ENCODE results near the gene GAL3ST1. TPM values are rescaled to one million over a fixed set of nuclear protein-coding genes. Genes with fewer than 3 reads are reported as not detected.

The GAL3ST1 gene
- total and polyA plus RNA-seq, 2 of the 8 experiments (the other 6 are each of a cell fraction or from before 2014, with no cell fraction given): 11.0 to 32.5 TPM

DNA sequence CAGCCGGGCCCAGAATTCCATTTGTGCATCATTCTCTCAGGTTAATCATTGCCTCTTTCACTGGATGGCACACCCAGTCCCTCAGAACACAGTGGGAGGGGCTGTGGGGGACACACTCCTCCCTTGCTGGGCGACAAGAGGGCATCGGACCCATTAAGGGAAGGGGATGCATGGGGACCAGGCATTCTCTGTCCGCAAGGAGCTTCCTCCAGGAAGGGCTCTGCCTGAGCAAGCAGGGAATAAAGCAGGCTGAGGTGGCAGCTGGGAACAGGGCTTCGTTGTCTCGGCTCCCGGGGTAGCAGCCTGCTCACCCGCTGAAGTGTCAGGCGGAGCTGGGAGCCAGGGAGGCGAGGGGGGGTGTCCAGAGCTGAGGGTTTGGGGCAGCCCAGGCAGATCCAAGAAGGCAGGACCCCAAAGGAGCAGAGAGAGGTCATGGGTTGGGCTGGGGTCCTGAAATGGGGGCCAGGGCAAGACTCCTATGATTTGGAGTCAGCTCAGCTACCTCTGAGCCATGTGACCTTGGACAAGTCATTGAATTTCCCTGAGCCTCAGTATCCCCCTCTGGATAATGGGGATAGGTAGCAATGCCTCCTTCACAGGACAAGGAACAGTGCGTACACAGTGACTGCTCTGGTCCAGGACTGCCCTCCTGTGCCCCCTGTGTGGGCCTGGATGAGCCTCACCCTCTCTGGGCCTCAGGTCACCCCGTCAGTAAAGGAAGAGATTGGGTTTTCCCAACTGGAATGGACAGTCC, 1.4 kb downstream of the GAL3ST1 start:
- 81% methylated on average over 12 of the region's 12 CpGs; no CpG with 5 or more reads in 1 of the 2 experiments for WGBS, 2 experiments (ENCODE audit: extremely low coverage in 1 of 2, insufficient coverage in 1 of 2, insufficient read length in 1 of 2, insufficient replicate concordance in 2 of 2, low coverage in 1 of 2, low lambda C conversion rate in 2 of 2, missing lambda C conversion rate in 1 of 2)
- Histone ChIP-seq H3K23me2 (ENCODE audit: low read depth, low read length) (peaks cover 10% of the 10 kb centered on the region; the same call in 1 of the 2 replicates), H3K9ac (replicated peaks in 1 of 4; ENCODE audit: extremely low read depth in 1 of 4, low read depth in 3 of 4, low read length in 3 of 4) (no peak overlapping the region), H3K4me1 (replicated peaks in 1 of 4; ENCODE audit: control insufficient read depth in 3 of 4, insufficient read depth in 4 of 4, low read length in 3 of 4) (peaks cover 0 to 15% (median 6%) of the 10 kb centered on the region in 4 experiments; a peak in 6 of 7 replicates), H4K8ac (ENCODE audit: extremely low read depth, insufficient read depth, low read length) (no peak overlapping the region), H3K4ac (replicated peaks; ENCODE audit: insufficient read length, low read depth, low read length) (no peak overlapping the region), H3K27me3 (replicated peaks in 1 of 4; ENCODE audit: control insufficient read depth in 3 of 4, extremely low read depth in 1 of 4, insufficient read depth in 3 of 4, low read length in 3 of 4) (no peaks in the 10 kb centered on the region), H3K14ac (ENCODE audit: insufficient read length) (no peak overlapping the region), H4K91ac (replicated peaks; ENCODE audit: insufficient read length, low read length) (no peak overlapping the region), H2AFZ (ENCODE audit: low read length) (no peak overlapping the region), H3K9me3 (ENCODE audit: insufficient read depth in 2 of 2, low read depth in 1 of 2, low read length in 1 of 2) (no peaks in the 10 kb centered on the region), H3K79me1 (ENCODE audit: low read depth, low read length) (peaks cover 3% of the 10 kb centered on the region), H2BK15ac (ENCODE audit: low read length) (0 out of 2 replicates have a peak overlapping the region, but pooled peaks have one; percentile 72), H3K18ac (ENCODE audit: extremely low read depth, low read length) (no peak overlapping the region), H4K20me1 (replicated peaks in 1 of 2; ENCODE audit: control insufficient read depth in 1 of 2, insufficient read depth in 2 of 2, low read length in 2 of 2) (peaks cover 0 to 8% of the 10 kb centered on the region in 2 experiments), H3K27ac (ENCODE audit: low read depth, low read length) (no peak overlapping the region), H2AK5ac (ENCODE audit: low read depth, low read length) (0 out of 2 replicates have a peak overlapping the region, but pooled peaks have one; percentile 53), H2BK12ac (ENCODE audit: low read depth, low read length) (no peak overlapping the region), H3K56ac (replicated peaks; ENCODE audit: insufficient read length, low read depth, low read length) (no peak overlapping the region), H3K4me3 (ENCODE audit: extremely low read depth in 1 of 4, insufficient read depth in 2 of 4, low read depth in 3 of 4, low read length in 4 of 4) (no peak overlapping the region), H3K23ac (ENCODE audit: insufficient read length) (no peak overlapping the region), H2BK20ac (ENCODE audit: low read length) (no peak overlapping the region), H3K4me2 (ENCODE audit: insufficient read depth in 1 of 2, low read depth in 2 of 2, low read length in 2 of 2) (peak overlapping the region; percentile 4 to 84; a peak in 2 of 4 replicates), H2BK5ac (ENCODE audit: low read depth, low read length) (no peak overlapping the region), H2BK120ac (replicated peaks; ENCODE audit: low read depth, low read length) (no peak overlapping the region), H3K36me3 (ENCODE audit: control insufficient read depth in 2 of 4, insufficient read depth in 4 of 4, low read length in 3 of 4) (peaks cover 8 to 18% (median 15%) of the 10 kb centered on the region in 4 experiments; a peak in 6 of 8 replicates), H4K5ac (ENCODE audit: insufficient read length, low read depth, low read length) (no peak overlapping the region), H3K79me2 (ENCODE audit: control insufficient read depth in 1 of 2, insufficient read depth in 2 of 2, low read length in 2 of 2) (no peaks in the 10 kb centered on the region; a peak in 1 of 4 replicates)
- FAIRE-seq (no peak), DNase-seq (ENCODE audit: low read depth in 1 of 2, low spot score in 2 of 2) (no peak)
- POLR2A ChIA-PET (ENCODE audit: partially characterized antibody): interaction anchor here (0.6 to 6.7 kb wide), 3 partner anchors 10 to 82 kb away, joined by 4 to 64 read pairs (median 6); partner anchors contain the start of gene PES1
- CTCF ChIA-PET (ENCODE audit: partially characterized antibody): interaction anchor here (0.6 to 3.4 kb wide), 4 partner anchors 8 to 32 kb away, joined by 3 to 12 read pairs (median 4); no protein-coding TSS in a partner anchor
- TF ChIP-seq SAP30 (IDR thresholded peaks at IDR 0.05; ENCODE audit: insufficient read depth, insufficient replicate concordance, low read length) (no peak), TBP (IDR thresholded peaks at IDR 0.05; ENCODE audit: low read depth, low read length) (no peak), KDM5A (IDR thresholded peaks at IDR 0.05; ENCODE audit: low read length) (no peak), SP1 (IDR thresholded peaks at IDR 0.05; ENCODE audit: low read depth, low read length) (no peak), RBBP5 (IDR thresholded peaks at IDR 0.05; ENCODE audit: borderline replicate concordance, low read depth, low read length) (no peak), GABPA (IDR thresholded peaks at IDR 0.05; ENCODE audit: borderline replicate concordance, insufficient read depth, low read length) (no peak)
- TF ChIP-seq, protein P1, sequence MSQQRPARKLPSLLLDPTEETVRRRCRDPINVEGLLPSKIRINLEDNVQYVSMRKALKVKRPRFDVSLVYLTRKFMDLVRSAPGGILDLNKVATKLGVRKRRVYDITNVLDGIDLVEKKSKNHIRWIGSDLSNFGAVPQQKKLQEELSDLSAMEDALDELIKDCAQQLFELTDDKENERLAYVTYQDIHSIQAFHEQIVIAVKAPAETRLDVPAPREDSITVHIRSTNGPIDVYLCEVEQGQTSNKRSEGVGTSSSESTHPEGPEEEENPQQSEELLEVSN (IDR thresholded peaks at IDR 0.05): no peak
- TF ChIP-seq, protein P2, sequence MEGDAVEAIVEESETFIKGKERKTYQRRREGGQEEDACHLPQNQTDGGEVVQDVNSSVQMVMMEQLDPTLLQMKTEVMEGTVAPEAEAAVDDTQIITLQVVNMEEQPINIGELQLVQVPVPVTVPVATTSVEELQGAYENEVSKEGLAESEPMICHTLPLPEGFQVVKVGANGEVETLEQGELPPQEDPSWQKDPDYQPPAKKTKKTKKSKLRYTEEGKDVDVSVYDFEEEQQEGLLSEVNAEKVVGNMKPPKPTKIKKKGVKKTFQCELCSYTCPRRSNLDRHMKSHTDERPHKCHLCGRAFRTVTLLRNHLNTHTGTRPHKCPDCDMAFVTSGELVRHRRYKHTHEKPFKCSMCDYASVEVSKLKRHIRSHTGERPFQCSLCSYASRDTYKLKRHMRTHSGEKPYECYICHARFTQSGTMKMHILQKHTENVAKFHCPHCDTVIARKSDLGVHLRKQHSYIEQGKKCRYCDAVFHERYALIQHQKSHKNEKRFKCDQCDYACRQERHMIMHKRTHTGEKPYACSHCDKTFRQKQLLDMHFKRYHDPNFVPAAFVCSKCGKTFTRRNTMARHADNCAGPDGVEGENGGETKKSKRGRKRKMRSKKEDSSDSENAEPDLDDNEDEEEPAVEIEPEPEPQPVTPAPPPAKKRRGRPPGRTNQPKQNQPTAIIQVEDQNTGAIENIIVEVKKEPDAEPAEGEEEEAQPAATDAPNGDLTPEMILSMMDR (IDR thresholded peaks at IDR 0.05; ENCODE audit: control extremely low read depth in 1 of 3, insufficient read depth in 1 of 3, low read depth in 1 of 3, low read length in 3 of 3): no peak

Measured in H1 (cell line).